T-helper 1 cell (primary cell): ENCODE measurements around the gene RDH11.
A peak's percentile ranks its signal among the peaks of the same experiment; 100 is the strongest.
"Not testable (repeated sequence)": the region's sequence is repeated elsewhere in the genome, so short reads cannot be mapped to it uniquely, and the experiment has no call there.

ENCODE experiments used
- DNase-seq, 5 donors: peaks; one replicate each; pipeline ENCODE4 v3.0.0-alpha.2; 2012 to 2020
- total RNA-seq, 4 donors: gene quantifications; one replicate each; lab custom pipeline; 2026; lab: John Stamatoyannopoulos, UW

The RDH11 gene
- total RNA-seq, result 29.2 to 43.2 (median 34.0) reads per million in 4 donors

- peak; percentile 58 to 89 (median 74) for DNase-seq
Observed at GRCh38 chr14:67695394-67695949, at the start of gene RDH11. Gene RDH11 (minus strand): TSS chr14:67695764. CDS start chr14:67695703, 61 bp downstream.

GRCh38 chr14:67744046-67744445 lies 48.5 kb upstream of the RDH11 start:
- DNase-seq, result no peak

GRCh38 chr14:67738740-67739504 lies 43.4 kb upstream of the RDH11 start:
- DNase-seq, result no peak

- no peak for DNase-seq
Observed at GRCh38 chr14:67736771-67737170, 41.2 kb upstream of the RDH11 start.

- no peak for DNase-seq
Observed at GRCh38 chr14:67735336-67736147, 40.0 kb upstream of the RDH11 start.

- no peak for DNase-seq
Observed at GRCh38 chr14:67734675-67735074, 39.1 kb upstream of the RDH11 start.

GRCh38 chr14:67733616-67734015 lies 38.1 kb upstream of the RDH11 start:
- no peak for DNase-seq

- DNase-seq, result no peak
Observed at GRCh38 chr14:67729072-67729885, 33.7 kb upstream of the RDH11 start.

- no peak for DNase-seq
Observed at GRCh38 chr14:67728258-67728657, 32.7 kb upstream of the RDH11 start.

GRCh38 chr14:67727361-67727760 lies 31.8 kb upstream of the RDH11 start:
- DNase-seq, result no peak

GRCh38 chr14:67725171-67725570 lies 29.6 kb upstream of the RDH11 start:
- DNase-seq, result no peak

GRCh38 chr14:67722293-67722692 lies 26.7 kb upstream of the RDH11 start:
- no peak for DNase-seq

- DNase-seq, result no peak
Observed at GRCh38 chr14:67721875-67722274, 26.3 kb upstream of the RDH11 start.

- no peak for DNase-seq
Observed at GRCh38 chr14:67719866-67720265, 24.3 kb upstream of the RDH11 start.

- DNase-seq, result not testable (repeated sequence)
Observed at GRCh38 chr14:67719385-67719784, 23.8 kb upstream of the RDH11 start.

GRCh38 chr14:67718265-67718664 lies 22.7 kb upstream of the RDH11 start:
- DNase-seq, result no peak

GRCh38 chr14:67717048-67717447 lies 21.5 kb upstream of the RDH11 start:
- DNase-seq, result no peak

GRCh38 chr14:67710209-67710608 lies 14.6 kb upstream of the RDH11 start:
- DNase-seq, result no peak

GRCh38 chr14:67709796-67710195 lies 14.2 kb upstream of the RDH11 start:
- not testable (repeated sequence) for DNase-seq

GRCh38 chr14:67709346-67709745 lies 13.8 kb upstream of the RDH11 start:
- not testable (repeated sequence) for DNase-seq

- no peak for DNase-seq
Observed at GRCh38 chr14:67705211-67705610, 9.6 kb upstream of the RDH11 start.

GRCh38 chr14:67704484-67705089 lies 9.0 kb upstream of the RDH11 start:
- DNase-seq, result peak in 2 of 5 donors; percentile 24 to 56
